ENCODE data around the gene PLPPR5.

PLPPR5 gene

DNA sequence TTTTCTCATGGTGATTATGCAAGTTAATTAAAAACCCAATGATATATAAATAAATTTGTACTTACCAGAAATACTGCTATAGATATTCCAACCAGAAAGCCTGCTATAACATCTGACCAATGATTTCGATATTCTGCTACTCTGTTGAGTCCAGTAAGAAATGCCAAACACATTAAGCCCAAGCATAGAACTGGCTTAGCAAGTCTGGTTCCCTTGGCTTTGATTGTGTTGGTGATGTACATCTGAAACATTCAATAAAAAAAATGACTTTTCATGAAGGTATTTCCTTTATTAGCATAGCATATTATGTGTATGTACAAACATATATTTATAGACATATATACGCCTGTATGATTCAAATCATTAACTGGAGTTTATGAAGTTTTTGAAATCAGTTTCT is 82.8 kb downstream of the PLPPR5 start:
- no peak overlapping the region for H2AFZ ChIP-seq
- H3K27me3 ChIP-seq (ENCODE audit: control insufficient read depth, insufficient read depth, low read length) = no peaks in the 10 kb centered on the region
- H3K4me1 ChIP-seq = no peaks in the 10 kb centered on the region
- no peak overlapping the region for H3K4me2 ChIP-seq (ENCODE audit: low read length)
- H3K36me3 ChIP-seq (ENCODE audit: control insufficient read depth, insufficient read depth, low read length) = no peaks in the 10 kb centered on the region
- H3K4me3 ChIP-seq (ENCODE audit: low read depth, low read length) = no peak overlapping the region
- H3K9me3 ChIP-seq (ENCODE audit: control insufficient read depth, low read length) = no peaks in the 10 kb centered on the region
- TF ChIP-seq, protein P1, sequence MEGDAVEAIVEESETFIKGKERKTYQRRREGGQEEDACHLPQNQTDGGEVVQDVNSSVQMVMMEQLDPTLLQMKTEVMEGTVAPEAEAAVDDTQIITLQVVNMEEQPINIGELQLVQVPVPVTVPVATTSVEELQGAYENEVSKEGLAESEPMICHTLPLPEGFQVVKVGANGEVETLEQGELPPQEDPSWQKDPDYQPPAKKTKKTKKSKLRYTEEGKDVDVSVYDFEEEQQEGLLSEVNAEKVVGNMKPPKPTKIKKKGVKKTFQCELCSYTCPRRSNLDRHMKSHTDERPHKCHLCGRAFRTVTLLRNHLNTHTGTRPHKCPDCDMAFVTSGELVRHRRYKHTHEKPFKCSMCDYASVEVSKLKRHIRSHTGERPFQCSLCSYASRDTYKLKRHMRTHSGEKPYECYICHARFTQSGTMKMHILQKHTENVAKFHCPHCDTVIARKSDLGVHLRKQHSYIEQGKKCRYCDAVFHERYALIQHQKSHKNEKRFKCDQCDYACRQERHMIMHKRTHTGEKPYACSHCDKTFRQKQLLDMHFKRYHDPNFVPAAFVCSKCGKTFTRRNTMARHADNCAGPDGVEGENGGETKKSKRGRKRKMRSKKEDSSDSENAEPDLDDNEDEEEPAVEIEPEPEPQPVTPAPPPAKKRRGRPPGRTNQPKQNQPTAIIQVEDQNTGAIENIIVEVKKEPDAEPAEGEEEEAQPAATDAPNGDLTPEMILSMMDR (IDR thresholded peaks at IDR 0.05) = no peak
- H3K27ac ChIP-seq = no peak overlapping the region
- no peak overlapping the region for H3K9ac ChIP-seq
- no peaks in the 10 kb centered on the region for H3K79me2 ChIP-seq

DNA sequence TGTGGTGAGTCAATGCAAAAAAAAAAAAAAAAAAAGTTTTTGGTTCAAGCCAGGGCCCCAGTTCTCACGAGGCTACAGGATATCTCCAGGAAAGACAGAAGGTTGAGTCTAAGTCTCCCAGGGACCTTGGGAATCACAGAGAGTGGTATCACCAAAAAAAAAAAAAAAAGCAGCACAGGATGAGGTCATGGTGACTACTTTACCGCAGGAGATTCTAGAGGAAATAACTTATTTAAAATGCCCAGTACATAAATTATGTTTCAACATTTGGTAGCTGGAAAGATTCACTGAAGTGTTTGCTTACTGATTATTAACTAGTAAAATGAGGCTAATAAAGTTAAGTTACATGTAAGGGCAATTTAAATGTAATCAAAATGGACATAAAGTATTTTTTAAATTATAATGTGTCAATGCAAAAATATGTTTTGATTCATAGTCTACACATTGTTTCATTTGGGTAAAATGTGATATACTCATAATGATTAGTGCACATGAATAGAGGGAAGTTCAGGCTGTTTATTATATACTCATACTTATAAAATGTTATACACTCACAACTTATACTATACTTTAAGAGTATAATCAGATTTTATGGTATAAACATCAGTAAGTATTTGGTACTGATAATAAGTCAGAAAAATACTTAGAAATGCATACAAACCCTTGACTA is 84.1 kb downstream of the PLPPR5 start:
- Histone ChIP-seq H3K9me3 (ENCODE audit: control insufficient read depth, low read length) (no peaks in the 10 kb centered on the region), H3K36me3 (ENCODE audit: control insufficient read depth, insufficient read depth, low read length) (no peaks in the 10 kb centered on the region), H3K4me3 (ENCODE audit: low read depth, low read length) (no peak overlapping the region), H3K9ac (no peak overlapping the region), H3K4me1 (no peaks in the 10 kb centered on the region), H3K79me2 (no peaks in the 10 kb centered on the region), H3K27me3 (ENCODE audit: control insufficient read depth, insufficient read depth, low read length) (no peaks in the 10 kb centered on the region), H2AFZ (no peak overlapping the region), H3K4me2 (ENCODE audit: low read length) (no peak overlapping the region), H3K27ac (no peak overlapping the region)
- TF ChIP-seq, protein P1 (IDR thresholded peaks at IDR 0.05) = no peak

DNA sequence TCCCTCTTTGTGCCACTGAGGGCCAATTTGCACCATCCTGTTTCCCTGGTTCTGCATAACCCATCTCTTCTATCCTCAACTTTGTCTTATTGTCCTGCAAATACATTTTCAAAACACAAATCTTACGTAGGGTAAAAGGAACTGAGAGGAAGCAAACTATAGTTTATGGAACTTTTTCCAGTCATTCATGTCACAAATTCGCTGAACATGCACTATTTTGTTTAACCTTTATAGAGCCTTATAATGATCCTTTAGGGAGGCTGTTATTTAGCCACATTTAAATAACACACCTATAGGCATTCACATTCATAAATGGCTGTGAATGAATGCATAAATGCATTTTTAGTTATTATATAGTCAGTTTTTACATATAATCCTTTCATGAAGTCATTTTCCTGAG is 85.0 kb downstream of the PLPPR5 start:
- no peak overlapping the region for H3K4me3 ChIP-seq (ENCODE audit: low read depth, low read length)
- H3K4me1 ChIP-seq = no peaks in the 10 kb centered on the region
- H3K36me3 ChIP-seq (ENCODE audit: control insufficient read depth, insufficient read depth, low read length) = no peaks in the 10 kb centered on the region
- H3K9me3 ChIP-seq (ENCODE audit: control insufficient read depth, low read length) = no peaks in the 10 kb centered on the region
- TF ChIP-seq, protein P1 (IDR thresholded peaks at IDR 0.05) = no peak
- H3K79me2 ChIP-seq = no peaks in the 10 kb centered on the region
- H3K27me3 ChIP-seq (ENCODE audit: control insufficient read depth, insufficient read depth, low read length) = no peaks in the 10 kb centered on the region
- H2AFZ ChIP-seq = no peak overlapping the region
- H3K4me2 ChIP-seq (ENCODE audit: low read length) = no peak overlapping the region
- H3K9ac ChIP-seq = no peak overlapping the region
- no peak overlapping the region for H3K27ac ChIP-seq

DNA sequence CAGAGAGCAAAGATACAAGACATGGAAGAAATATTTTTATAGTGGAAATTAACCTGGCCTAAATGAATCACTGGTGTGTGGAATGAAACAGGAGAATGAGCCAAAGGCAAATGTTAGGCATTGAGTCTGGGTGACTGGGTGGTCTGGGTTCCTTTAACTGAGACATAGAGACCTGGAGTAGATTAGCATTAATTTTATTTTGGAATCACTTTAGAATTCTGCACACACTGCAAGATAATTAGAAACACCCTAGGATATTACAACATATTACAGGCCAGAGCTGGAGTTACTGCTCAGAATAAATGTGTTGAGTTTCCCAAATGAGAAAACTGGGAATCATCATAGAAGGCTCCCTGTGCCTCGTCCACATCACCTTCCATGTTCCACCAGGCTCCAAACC is 85.5 kb downstream of the PLPPR5 start:
- H3K27me3 ChIP-seq (ENCODE audit: control insufficient read depth, insufficient read depth, low read length) = no peaks in the 10 kb centered on the region
- no peaks in the 10 kb centered on the region for H3K79me2 ChIP-seq
- H3K27ac ChIP-seq = no peak overlapping the region
- no peaks in the 10 kb centered on the region for H3K9me3 ChIP-seq (ENCODE audit: control insufficient read depth, low read length)
- H3K9ac ChIP-seq = no peak overlapping the region
- H3K4me3 ChIP-seq (ENCODE audit: low read depth, low read length) = no peak overlapping the region
- H3K4me2 ChIP-seq (ENCODE audit: low read length) = no peak overlapping the region
- no peak overlapping the region for H2AFZ ChIP-seq
- H3K36me3 ChIP-seq (ENCODE audit: control insufficient read depth, insufficient read depth, low read length) = no peaks in the 10 kb centered on the region
- TF ChIP-seq, protein P1 (IDR thresholded peaks at IDR 0.05) = no peak
- H3K4me1 ChIP-seq = no peaks in the 10 kb centered on the region

DNA sequence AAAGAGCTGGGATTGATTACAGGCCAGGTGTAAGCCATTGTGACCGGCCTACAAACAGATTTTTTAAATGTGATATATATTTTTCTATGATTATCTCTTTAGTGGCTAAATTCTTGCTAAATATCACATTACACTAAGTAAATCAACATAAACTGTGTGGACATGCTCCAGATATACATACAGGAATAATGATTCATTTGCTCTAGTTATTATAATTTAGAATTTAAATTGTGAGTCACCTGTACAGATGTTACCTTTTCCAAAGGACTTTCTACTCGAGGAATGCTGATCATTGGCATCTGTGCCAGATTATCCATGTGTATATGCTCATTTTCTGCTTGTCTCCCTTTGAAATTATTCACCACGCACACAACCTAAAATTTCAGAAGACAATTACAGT is 90.1 kb downstream of the PLPPR5 start:
- Histone ChIP-seq H3K9me3 (ENCODE audit: control insufficient read depth, low read length) (no peaks in the 10 kb centered on the region), H3K9ac (no peak overlapping the region), H2AFZ (no peak overlapping the region), H3K4me2 (ENCODE audit: low read length) (no peak overlapping the region), H3K79me2 (no peaks in the 10 kb centered on the region), H3K4me3 (ENCODE audit: low read depth, low read length) (no peak overlapping the region), H3K4me1 (no peaks in the 10 kb centered on the region), H3K36me3 (ENCODE audit: control insufficient read depth, insufficient read depth, low read length) (no peaks in the 10 kb centered on the region), H3K27me3 (ENCODE audit: control insufficient read depth, insufficient read depth, low read length) (no peaks in the 10 kb centered on the region), H3K27ac (no peak overlapping the region)
- TF ChIP-seq, protein P1 (IDR thresholded peaks at IDR 0.05) = no peak

All from parathyroid adenoma (tissue), 2 donors.